WTC11 (cell line): ENCODE results near the gene CCSER1. TPM values are rescaled to one million over a fixed set of nuclear protein-coding genes. Genes with fewer than 3 reads are reported as not detected.

ENCODE experiments used
- ATAC-seq: fragments of 200-7000 bp; cut with Tn5 transposase; 2 replicates; pipeline ENCODE4 v1.10.0; 2021; ENCODE audit warnings: mild to moderate bottlenecking, moderate library complexity
- CTCF ChIA-PET: fragments of 300-600 bp; sonication (Branson Sonifier 250); formaldehyde crosslinking; loops from one replicate; lab custom pipeline; 2021; ENCODE audit warnings: antibody characterized with exemption; lab: Charles Lee
- POLR2A ChIA-PET: fragments of 350-600 bp; sonication (Branson Sonifier 250); formaldehyde crosslinking; loops from one replicate; lab custom pipeline; 2021; ENCODE audit warnings: antibody characterized with exemption; lab: Charles Lee
- DNase-seq: peaks from one replicate; pipeline ENCODE4 v3.0.0; 2021; ENCODE audit warnings: low spot score
- H3K27ac Mint-ChIP-seq: 2 replicates; pipeline ENCODE4 v1.8.0; 2021; ENCODE audit warnings: mixed read lengths
- H3K27me3 Mint-ChIP-seq: 2 replicates; pipeline ENCODE4 v1.8.0; 2021; ENCODE audit warnings: low read depth, mild to moderate bottlenecking, moderate library complexity, mixed read lengths
- H3K36me3 Mint-ChIP-seq: 2 replicates; pipeline ENCODE4 v1.8.0; 2021; ENCODE audit warnings: mixed read lengths
- H3K4me1 Mint-ChIP-seq: 2 replicates; pipeline ENCODE4 v1.8.0; 2022; ENCODE audit warnings: mixed read lengths
- H3K4me3 Mint-ChIP-seq: 2 replicates; pipeline ENCODE4 v1.8.0; 2021; ENCODE audit warnings: mild to moderate bottlenecking, moderate library complexity, mixed read lengths
- H3K9me3 Mint-ChIP-seq: 2 replicates; pipeline ENCODE4 v1.8.0; 2021; ENCODE audit warnings: mixed read lengths
- ELF4 ChIP-seq: sonication (generic); formaldehyde crosslinking; IDR thresholded peaks from 2 replicates; pipeline ENCODE4 v1.8.1; 2022; ENCODE audit warnings: low read depth, mild to moderate bottlenecking, moderate library complexity, missing genetic modification reagents
- ETV6 ChIP-seq: sonication (generic); formaldehyde crosslinking; IDR thresholded peaks from 2 replicates; pipeline ENCODE4 v1.8.1; 2022; ENCODE audit warnings: mild to moderate bottlenecking, missing genetic modification reagents
- NR1H2 ChIP-seq: sonication (generic); formaldehyde crosslinking; IDR thresholded peaks from 2 replicates; pipeline ENCODE4 v1.9.0; 2021; ENCODE audit warnings: mild to moderate bottlenecking, moderate library complexity, missing genetic modification reagents
- SMAD3 ChIP-seq: sonication (generic); formaldehyde crosslinking; IDR thresholded peaks from 2 replicates; pipeline ENCODE4 v1.8.0; 2022; ENCODE audit warnings: missing genetic modification reagents, mild to moderate bottlenecking, borderline replicate concordance
- ZNF317 ChIP-seq: sonication (generic); formaldehyde crosslinking; IDR thresholded peaks from 2 replicates; pipeline ENCODE4 v1.8.1; 2023; ENCODE audit warnings: low read depth, mild to moderate bottlenecking, moderate library complexity, missing genetic modification reagents, borderline replicate concordance
- ZNF416 ChIP-seq: fragments of 250-450 bp; sonication (Bioruptor Pico); IDR thresholded peaks from 2 replicates; pipeline ENCODE4 v1.9.0; 2021; ENCODE audit warnings: mild to moderate bottlenecking, inconsistent platforms
- total RNA-seq: library from RNA; stranded (reverse); gene quantifications from 3 replicates; pipeline ENCODE4 v1.2.3, GENCODE V29; 2021
- TF ChIP-seq, protein P1 (sequence below): fragments of 250-450 bp; sonication (Bioruptor Pico); conservative IDR thresholded peaks from 2 replicates; pipeline ENCODE4 v1.9.0; 2021; ENCODE audit warnings: mild to moderate bottlenecking
- TF ChIP-seq, protein P2 (sequence below): sonication (generic); formaldehyde crosslinking; IDR thresholded peaks from 2 replicates; pipeline ENCODE4 v1.8.1; 2023; ENCODE audit warnings: mild to moderate bottlenecking, missing genetic modification reagents
- TF ChIP-seq, protein P3 (sequence below): sonication (generic); formaldehyde crosslinking; IDR thresholded peaks from 2 replicates; pipeline ENCODE4 v1.8.1; 2022; ENCODE audit warnings: low read depth, mild to moderate bottlenecking, moderate library complexity, missing genetic modification reagents, borderline replicate concordance
- TF ChIP-seq, protein P4 (sequence below): sonication (generic); formaldehyde crosslinking; conservative IDR thresholded peaks from 2 replicates; pipeline ENCODE4 v1.8.1; 2023; ENCODE audit warnings: mild to moderate bottlenecking, low read depth, missing genetic modification reagents, moderate library complexity
- TF ChIP-seq, protein P5 (sequence below): fragments of 250-450 bp; sonication (Bioruptor Pico); IDR thresholded peaks from 2 replicates; pipeline ENCODE4 v1.8.0; 2021; ENCODE audit warnings: mild to moderate bottlenecking
- TF ChIP-seq, protein P6 (sequence below): fragments of 250-450 bp; sonication (Bioruptor Pico); IDR thresholded peaks from 2 replicates; pipeline ENCODE4 v1.9.0; 2021; ENCODE audit warnings: mild to moderate bottlenecking
- TF ChIP-seq, protein P7 (sequence below): fragments of 200-600 bp; IDR thresholded peaks from 2 replicates; pipeline ENCODE4 v1.8.0; 2022; ENCODE audit warnings: antibody characterized with exemption

The CCSER1 gene
- total RNA-seq, 1 experiment from 2014 or later: 0.87 TPM

DNA sequence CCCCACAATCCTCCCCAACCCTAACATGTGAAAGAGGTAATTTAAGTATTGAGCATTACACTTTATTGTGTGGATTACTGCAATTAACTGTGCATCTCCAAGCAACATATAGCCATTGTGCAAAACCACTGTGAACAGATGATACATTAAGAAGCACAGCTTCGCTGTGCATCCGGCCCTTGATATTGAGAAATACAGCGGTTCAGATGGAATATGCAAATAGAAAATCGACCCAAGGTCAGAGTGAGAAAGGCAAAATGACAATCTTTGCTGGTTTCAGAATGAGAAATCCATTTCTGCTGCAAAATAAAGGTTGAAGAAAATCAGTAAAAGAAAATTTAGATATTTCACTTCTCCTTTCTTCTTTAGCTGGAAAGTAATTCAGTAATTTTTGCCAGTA lies 1370.7 kb downstream of the CCSER1 start:
- ChIA-PET POLR2A (no interaction called here), CTCF (no interaction called here)
- no peak overlapping the region for H3K4me3 Mint-ChIP-seq
- no peaks in the 10 kb centered on the region for H3K4me1 Mint-ChIP-seq
- H3K9me3 Mint-ChIP-seq: peaks cover 7% of the 10 kb centered on the region
- no peak for DNase-seq
- no peaks in the 10 kb centered on the region for H3K27me3 Mint-ChIP-seq
- no peak overlapping the region for H3K27ac Mint-ChIP-seq
- no peaks in the 10 kb centered on the region for H3K36me3 Mint-ChIP-seq
- TF ChIP-seq, protein P1, sequence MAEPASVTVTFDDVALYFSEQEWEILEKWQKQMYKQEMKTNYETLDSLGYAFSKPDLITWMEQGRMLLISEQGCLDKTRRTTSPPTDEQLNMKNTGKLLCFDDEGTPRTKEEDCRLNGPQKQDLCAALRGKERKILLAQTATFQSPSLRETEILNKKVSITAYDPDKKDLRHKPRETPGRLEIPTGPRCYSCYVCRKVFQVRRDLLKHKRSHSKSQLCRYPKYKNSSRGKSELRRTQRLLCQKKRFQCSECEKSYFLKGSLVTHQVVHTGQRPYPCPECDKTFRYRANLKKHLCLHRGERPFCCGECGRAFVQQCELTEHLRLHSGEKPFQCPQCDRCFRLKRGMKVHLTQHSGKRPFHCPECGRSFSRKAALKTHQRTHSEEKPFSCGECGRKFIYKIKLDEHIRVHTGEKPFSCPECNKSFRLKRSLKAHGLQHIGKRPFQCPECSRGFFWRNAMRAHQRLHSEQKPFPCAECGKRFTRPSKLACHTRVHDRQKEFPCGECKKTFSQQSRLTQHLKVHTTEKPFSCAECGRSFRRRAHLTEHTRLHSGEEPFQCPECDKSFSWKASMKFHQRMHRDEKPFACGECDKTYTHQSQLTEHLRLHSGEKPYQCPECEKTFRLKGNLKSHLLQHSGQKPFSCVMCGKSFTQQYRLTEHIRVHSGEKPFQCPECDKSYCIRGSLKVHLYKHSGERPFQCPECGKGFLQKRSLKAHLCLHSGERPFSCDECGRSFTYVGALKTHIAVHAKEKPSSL: no peak
- TF ChIP-seq, protein P2, sequence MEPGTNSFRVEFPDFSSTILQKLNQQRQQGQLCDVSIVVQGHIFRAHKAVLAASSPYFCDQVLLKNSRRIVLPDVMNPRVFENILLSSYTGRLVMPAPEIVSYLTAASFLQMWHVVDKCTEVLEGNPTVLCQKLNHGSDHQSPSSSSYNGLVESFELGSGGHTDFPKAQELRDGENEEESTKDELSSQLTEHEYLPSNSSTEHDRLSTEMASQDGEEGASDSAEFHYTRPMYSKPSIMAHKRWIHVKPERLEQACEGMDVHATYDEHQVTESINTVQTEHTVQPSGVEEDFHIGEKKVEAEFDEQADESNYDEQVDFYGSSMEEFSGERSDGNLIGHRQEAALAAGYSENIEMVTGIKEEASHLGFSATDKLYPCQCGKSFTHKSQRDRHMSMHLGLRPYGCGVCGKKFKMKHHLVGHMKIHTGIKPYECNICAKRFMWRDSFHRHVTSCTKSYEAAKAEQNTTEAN (CRISPR knock-in tag): no peak
- TF ChIP-seq ZNF416 (CRISPR knock-in tag): no peak
- TF ChIP-seq, protein P3, sequence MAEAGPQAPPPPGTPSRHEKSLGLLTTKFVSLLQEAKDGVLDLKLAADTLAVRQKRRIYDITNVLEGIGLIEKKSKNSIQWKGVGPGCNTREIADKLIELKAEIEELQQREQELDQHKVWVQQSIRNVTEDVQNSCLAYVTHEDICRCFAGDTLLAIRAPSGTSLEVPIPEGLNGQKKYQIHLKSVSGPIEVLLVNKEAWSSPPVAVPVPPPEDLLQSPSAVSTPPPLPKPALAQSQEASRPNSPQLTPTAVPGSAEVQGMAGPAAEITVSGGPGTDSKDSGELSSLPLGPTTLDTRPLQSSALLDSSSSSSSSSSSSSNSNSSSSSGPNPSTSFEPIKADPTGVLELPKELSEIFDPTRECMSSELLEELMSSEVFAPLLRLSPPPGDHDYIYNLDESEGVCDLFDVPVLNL (CRISPR knock-in tag): no peak
- TF ChIP-seq, protein P4, sequence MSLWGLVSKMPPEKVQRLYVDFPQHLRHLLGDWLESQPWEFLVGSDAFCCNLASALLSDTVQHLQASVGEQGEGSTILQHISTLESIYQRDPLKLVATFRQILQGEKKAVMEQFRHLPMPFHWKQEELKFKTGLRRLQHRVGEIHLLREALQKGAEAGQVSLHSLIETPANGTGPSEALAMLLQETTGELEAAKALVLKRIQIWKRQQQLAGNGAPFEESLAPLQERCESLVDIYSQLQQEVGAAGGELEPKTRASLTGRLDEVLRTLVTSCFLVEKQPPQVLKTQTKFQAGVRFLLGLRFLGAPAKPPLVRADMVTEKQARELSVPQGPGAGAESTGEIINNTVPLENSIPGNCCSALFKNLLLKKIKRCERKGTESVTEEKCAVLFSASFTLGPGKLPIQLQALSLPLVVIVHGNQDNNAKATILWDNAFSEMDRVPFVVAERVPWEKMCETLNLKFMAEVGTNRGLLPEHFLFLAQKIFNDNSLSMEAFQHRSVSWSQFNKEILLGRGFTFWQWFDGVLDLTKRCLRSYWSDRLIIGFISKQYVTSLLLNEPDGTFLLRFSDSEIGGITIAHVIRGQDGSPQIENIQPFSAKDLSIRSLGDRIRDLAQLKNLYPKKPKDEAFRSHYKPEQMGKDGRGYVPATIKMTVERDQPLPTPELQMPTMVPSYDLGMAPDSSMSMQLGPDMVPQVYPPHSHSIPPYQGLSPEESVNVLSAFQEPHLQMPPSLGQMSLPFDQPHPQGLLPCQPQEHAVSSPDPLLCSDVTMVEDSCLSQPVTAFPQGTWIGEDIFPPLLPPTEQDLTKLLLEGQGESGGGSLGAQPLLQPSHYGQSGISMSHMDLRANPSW (CRISPR knock-in tag): no peak
- TF ChIP-seq ETV6 (CRISPR knock-in tag): no peak
- TF ChIP-seq, all 79 proteins: peak for 0
- ATAC-seq: no peak

DNA sequence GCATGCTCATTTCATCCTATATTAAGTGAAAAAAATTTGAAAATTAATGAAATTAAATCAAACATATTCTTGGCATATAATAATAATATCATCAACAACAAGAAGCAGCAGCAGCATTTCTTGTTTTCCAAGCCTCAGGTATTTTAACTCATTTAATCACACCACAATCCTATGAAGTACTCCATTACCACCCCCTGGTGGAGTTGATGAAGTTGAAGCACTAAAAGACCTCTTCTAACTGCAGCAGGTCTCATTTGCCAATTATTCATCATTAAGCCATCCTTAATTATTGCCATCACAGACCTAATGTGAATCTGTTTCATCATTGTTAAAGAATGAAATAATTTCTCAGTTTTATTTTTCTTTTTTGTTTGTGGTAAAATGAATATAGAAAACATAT lies 1375.2 kb downstream of the CCSER1 start:
- DNase-seq: no peak
- POLR2A ChIA-PET: no interaction called here

DNA sequence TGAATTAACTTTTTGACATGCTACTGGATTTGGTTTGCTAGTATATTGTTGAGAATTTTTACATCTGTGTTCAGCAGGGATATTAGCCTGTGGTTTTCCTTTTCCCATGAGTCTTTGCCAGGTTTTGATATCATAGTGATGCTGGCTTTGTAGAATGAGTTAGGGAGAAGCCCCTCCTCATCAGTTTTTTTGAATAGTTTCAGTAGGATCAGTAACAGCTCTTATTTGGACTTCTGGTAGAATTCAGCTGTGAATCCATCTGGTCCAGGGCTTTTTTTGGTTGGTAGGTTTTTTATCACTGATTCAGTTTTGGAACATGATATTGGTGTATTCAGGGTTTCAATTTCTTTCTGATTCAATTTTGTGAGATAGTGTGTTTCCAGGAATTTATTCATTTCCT lies 1386.1 kb downstream of the CCSER1 start:
- Mint-ChIP-seq H3K9me3 (peaks cover 80% of the 10 kb centered on the region), H3K4me3 (no peak overlapping the region), H3K36me3 (peaks cover 37% of the 10 kb centered on the region), H3K27me3 (no peaks in the 10 kb centered on the region), H3K27ac (no peak overlapping the region), H3K4me1 (no peaks in the 10 kb centered on the region)
- no peak for ATAC-seq
- DNase-seq: no peak
- ChIA-PET CTCF (no interaction called here), POLR2A (no interaction called here)
- no peak for TF ChIP-seq SMAD3
- no peak for TF ChIP-seq ZNF416 (CRISPR knock-in tag)
- TF ChIP-seq, protein P5, sequence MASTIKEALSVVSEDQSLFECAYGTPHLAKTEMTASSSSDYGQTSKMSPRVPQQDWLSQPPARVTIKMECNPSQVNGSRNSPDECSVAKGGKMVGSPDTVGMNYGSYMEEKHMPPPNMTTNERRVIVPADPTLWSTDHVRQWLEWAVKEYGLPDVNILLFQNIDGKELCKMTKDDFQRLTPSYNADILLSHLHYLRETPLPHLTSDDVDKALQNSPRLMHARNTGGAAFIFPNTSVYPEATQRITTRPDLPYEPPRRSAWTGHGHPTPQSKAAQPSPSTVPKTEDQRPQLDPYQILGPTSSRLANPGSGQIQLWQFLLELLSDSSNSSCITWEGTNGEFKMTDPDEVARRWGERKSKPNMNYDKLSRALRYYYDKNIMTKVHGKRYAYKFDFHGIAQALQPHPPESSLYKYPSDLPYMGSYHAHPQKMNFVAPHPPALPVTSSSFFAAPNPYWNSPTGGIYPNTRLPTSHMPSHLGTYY (CRISPR knock-in tag): no peak
- no peak for TF ChIP-seq ELF4 (CRISPR knock-in tag)
- no peak for TF ChIP-seq ZNF317 (CRISPR knock-in tag)
- TF ChIP-seq, protein P6, sequence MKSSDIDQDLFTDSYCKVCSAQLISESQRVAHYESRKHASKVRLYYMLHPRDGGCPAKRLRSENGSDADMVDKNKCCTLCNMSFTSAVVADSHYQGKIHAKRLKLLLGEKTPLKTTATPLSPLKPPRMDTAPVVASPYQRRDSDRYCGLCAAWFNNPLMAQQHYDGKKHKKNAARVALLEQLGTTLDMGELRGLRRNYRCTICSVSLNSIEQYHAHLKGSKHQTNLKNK (CRISPR knock-in tag): no peak
- TF ChIP-seq NR1H2: no peak
- TF ChIP-seq, protein P3 (CRISPR knock-in tag): no peak

More for the DNA sequence above, 1375.2 kb downstream of the CCSER1 start:
- Mint-ChIP-seq H3K4me3 (no peak overlapping the region), H3K9me3 (peaks cover 7% of the 10 kb centered on the region), H3K4me1 (no peaks in the 10 kb centered on the region), H3K36me3 (no peaks in the 10 kb centered on the region), H3K27ac (no peak overlapping the region), H3K27me3 (no peaks in the 10 kb centered on the region)
- TF ChIP-seq ZNF317 (CRISPR knock-in tag): no peak
- TF ChIP-seq, protein P7, sequence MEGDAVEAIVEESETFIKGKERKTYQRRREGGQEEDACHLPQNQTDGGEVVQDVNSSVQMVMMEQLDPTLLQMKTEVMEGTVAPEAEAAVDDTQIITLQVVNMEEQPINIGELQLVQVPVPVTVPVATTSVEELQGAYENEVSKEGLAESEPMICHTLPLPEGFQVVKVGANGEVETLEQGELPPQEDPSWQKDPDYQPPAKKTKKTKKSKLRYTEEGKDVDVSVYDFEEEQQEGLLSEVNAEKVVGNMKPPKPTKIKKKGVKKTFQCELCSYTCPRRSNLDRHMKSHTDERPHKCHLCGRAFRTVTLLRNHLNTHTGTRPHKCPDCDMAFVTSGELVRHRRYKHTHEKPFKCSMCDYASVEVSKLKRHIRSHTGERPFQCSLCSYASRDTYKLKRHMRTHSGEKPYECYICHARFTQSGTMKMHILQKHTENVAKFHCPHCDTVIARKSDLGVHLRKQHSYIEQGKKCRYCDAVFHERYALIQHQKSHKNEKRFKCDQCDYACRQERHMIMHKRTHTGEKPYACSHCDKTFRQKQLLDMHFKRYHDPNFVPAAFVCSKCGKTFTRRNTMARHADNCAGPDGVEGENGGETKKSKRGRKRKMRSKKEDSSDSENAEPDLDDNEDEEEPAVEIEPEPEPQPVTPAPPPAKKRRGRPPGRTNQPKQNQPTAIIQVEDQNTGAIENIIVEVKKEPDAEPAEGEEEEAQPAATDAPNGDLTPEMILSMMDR: 0 out of 2 replicates have a peak, but pooled peaks have one; percentile 20
- CTCF ChIA-PET: no interaction called here
- ATAC-seq: peak; percentile 65
